ENCODE results near the gene FREM3.

DNA sequence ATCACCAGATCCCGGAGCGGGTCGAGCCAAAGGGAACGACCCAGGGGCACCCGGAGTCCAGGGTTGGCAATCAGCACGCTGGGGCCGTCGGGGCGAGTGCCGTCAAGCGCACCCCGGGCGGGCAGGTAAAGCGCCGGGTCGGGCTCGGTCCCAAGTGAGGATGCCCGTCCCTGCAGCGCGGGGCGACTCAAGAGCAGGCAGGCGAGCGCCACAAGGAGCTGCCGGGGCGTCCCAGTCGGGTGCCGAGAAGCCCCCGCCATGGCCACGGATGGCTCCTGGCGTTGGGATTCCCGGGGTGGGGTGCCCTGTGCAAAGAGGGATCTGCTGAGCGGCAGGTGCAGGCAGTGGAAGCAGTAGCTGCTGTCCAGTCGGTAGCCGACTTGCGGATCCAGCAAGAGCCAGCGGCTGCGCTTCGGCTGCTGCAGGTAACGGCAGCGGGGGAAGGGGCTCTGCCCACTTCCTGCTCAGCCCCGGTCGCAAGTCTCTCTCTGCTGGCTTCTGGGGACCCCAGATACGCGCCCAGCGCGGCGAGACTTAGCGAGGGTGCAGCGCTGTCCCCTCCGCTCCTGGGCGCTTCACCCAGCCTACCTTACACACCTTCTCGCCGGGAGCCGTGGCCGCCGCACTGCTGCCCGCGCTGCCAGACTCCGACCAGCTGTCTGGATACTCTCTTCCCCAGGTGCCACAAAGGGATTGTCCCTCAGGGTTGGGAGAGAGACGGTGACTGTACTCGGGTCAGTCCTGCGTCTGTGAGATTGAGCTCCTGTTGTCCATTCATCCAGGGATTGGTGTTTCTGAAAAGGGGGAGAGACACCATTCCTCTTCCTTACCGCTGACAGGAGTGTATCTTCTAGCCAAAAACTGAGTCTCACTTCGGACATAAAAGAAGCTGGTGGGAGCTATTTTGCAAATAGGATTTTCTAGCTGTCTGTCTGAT is at the start of gene FREM3:
- TF ChIP-seq, protein P1, sequence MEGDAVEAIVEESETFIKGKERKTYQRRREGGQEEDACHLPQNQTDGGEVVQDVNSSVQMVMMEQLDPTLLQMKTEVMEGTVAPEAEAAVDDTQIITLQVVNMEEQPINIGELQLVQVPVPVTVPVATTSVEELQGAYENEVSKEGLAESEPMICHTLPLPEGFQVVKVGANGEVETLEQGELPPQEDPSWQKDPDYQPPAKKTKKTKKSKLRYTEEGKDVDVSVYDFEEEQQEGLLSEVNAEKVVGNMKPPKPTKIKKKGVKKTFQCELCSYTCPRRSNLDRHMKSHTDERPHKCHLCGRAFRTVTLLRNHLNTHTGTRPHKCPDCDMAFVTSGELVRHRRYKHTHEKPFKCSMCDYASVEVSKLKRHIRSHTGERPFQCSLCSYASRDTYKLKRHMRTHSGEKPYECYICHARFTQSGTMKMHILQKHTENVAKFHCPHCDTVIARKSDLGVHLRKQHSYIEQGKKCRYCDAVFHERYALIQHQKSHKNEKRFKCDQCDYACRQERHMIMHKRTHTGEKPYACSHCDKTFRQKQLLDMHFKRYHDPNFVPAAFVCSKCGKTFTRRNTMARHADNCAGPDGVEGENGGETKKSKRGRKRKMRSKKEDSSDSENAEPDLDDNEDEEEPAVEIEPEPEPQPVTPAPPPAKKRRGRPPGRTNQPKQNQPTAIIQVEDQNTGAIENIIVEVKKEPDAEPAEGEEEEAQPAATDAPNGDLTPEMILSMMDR (IDR thresholded peaks at IDR 0.05), result no peak
- TF ChIP-seq POLR2AphosphoS5 (IDR thresholded peaks at IDR 0.05) (no peak), POLR2A (IDR thresholded peaks at IDR 0.05) (no peak)
